Measurements from ENCODE around the gene TMEM208.
A peak's percentile ranks its signal among the peaks of the same experiment; 100 is the strongest.

The TMEM208 gene

GRCh38 chr16:67247192-67248072, 20.5 kb downstream of the TMEM208 start, which contains the start of gene FHOD1:
FHOD1 (minus strand) TSS chr16:67247481; CDS start chr16:67247410, 71 bp downstream.
- TF ChIP-seq Cebpa-rat (IDR thresholded peaks at IDR 0.05): no peak

GRCh38 chr16:67248073-67248400, 21.1 kb downstream of the TMEM208 start:
- peaks cover 33% of the 10 kb centered on the region for H4K20me1 ChIP-seq
- no peaks in the 10 kb centered on the region for H3K9me3 ChIP-seq
- peak overlapping the region; percentile 100 for H3K4me2 ChIP-seq
- TF ChIP-seq Cebpa-rat (IDR thresholded peaks at IDR 0.05): no peak
- peak overlapping the region; percentile 84 for H3K9ac ChIP-seq
- peak overlapping the region; percentile 92 for H3K4me3 ChIP-seq
- no peaks in the 10 kb centered on the region for H3K36me3 ChIP-seq
- peaks cover 28% of the 10 kb centered on the region for H3K27me3 ChIP-seq
- peak overlapping the region; percentile 18; the same call in 1 of the 2 replicates for H3K27ac ChIP-seq
- H3K4me1 ChIP-seq: peaks cover 75% of the 10 kb centered on the region

More at GRCh38 chr16:67247192-67248072, 20.5 kb downstream of the TMEM208 start, which contains the start of gene FHOD1:
- peaks cover 28% of the 10 kb centered on the region for H3K27me3 ChIP-seq
- H3K36me3 ChIP-seq: peaks cover under 1% of the 10 kb centered on the region; the same call in 1 of the 2 replicates
- H4K20me1 ChIP-seq: peaks cover 39% of the 10 kb centered on the region
- H3K4me3 ChIP-seq: peak within 1 kb of the TSS; percentile 92
- H3K9ac ChIP-seq: peak within 1 kb of the TSS; percentile 84
- H3K4me2 ChIP-seq: peak within 1 kb of the TSS; percentile 100
- no peaks in the 10 kb centered on the region for H3K9me3 ChIP-seq
- H3K27ac ChIP-seq: peak within 1 kb of the TSS; percentile 84
- H3K4me1 ChIP-seq: peaks cover 75% of the 10 kb centered on the region

- Histone ChIP-seq H3K36me3 (no peaks in the 10 kb centered on the region), H3K4me3 (peak within 1 kb of the TSS; percentile 92), H3K9me3 (no peaks in the 10 kb centered on the region), H4K20me1 (peaks cover 27% of the 10 kb centered on the region), H3K9ac (peak within 1 kb of the TSS; percentile 84), H3K4me2 (peak within 1 kb of the TSS; percentile 100), H3K27ac (peak within 1 kb of the TSS; percentile 54; the same call in 1 of the 2 replicates), H3K27me3 (peaks cover 28% of the 10 kb centered on the region), H3K4me1 (peaks cover 69% of the 10 kb centered on the region)
- no peak for TF ChIP-seq Cebpa-rat (IDR thresholded peaks at IDR 0.05)
Observed at GRCh38 chr16:67248401-67249177, 21.7 kb downstream of the TMEM208 start, which contains the start of gene SLC9A5. SLC9A5 (plus strand) TSS chr16:67248979; CDS start chr16:67249015, 36 bp downstream.

- Histone ChIP-seq H4K20me1 (peaks cover 21% of the 10 kb centered on the region), H3K9ac (peak overlapping the region; percentile 84), H3K36me3 (no peaks in the 10 kb centered on the region), H3K9me3 (no peaks in the 10 kb centered on the region), H3K4me3 (peak overlapping the region; percentile 92), H3K27me3 (peaks cover 28% of the 10 kb centered on the region), H3K4me2 (peak overlapping the region; percentile 100), H3K4me1 (peaks cover 61% of the 10 kb centered on the region), H3K27ac (0 out of 2 replicates have a peak overlapping the region, but pooled peaks have one; percentile 18)
- no peak for TF ChIP-seq Cebpa-rat (IDR thresholded peaks at IDR 0.05)
Observed at GRCh38 chr16:67249178-67250044, 22.5 kb downstream of the TMEM208 start.

GRCh38 chr16:67250045-67250327, 23.1 kb downstream of the TMEM208 start:
- H3K9ac ChIP-seq: no peak overlapping the region
- peak overlapping the region; percentile 100 for H3K4me2 ChIP-seq
- H3K9me3 ChIP-seq: no peaks in the 10 kb centered on the region
- TF ChIP-seq Cebpa-rat (IDR thresholded peaks at IDR 0.05): no peak
- H4K20me1 ChIP-seq: peaks cover 15% of the 10 kb centered on the region
- peaks cover 28% of the 10 kb centered on the region for H3K27me3 ChIP-seq
- H3K36me3 ChIP-seq: no peaks in the 10 kb centered on the region
- no peak overlapping the region for H3K27ac ChIP-seq
- peaks cover 55% of the 10 kb centered on the region for H3K4me1 ChIP-seq
- H3K4me3 ChIP-seq: no peak overlapping the region

- Histone ChIP-seq H3K27ac (no peak overlapping the region), H3K9me3 (no peaks in the 10 kb centered on the region), H3K4me1 (peaks cover 39% of the 10 kb centered on the region), H3K4me2 (no peak overlapping the region), H3K36me3 (no peaks in the 10 kb centered on the region), H3K9ac (no peak overlapping the region), H3K4me3 (no peak overlapping the region), H3K27me3 (peaks cover 28% of the 10 kb centered on the region), H4K20me1 (no peaks in the 10 kb centered on the region; the same call in 1 of the 2 replicates)
- no peak for TF ChIP-seq Cebpa-rat (IDR thresholded peaks at IDR 0.05)
Observed at GRCh38 chr16:67252609-67253497, 25.9 kb downstream of the TMEM208 start.

- Histone ChIP-seq H3K4me2 (no peak overlapping the region), H3K27ac (no peak overlapping the region), H3K36me3 (no peaks in the 10 kb centered on the region), H3K4me1 (peaks cover 19% of the 10 kb centered on the region), H3K9ac (no peak overlapping the region), H3K9me3 (no peaks in the 10 kb centered on the region), H3K27me3 (peaks cover 9% of the 10 kb centered on the region), H3K4me3 (no peak overlapping the region), H4K20me1 (no peaks in the 10 kb centered on the region)
- no peak for TF ChIP-seq Cebpa-rat (IDR thresholded peaks at IDR 0.05)
Observed at GRCh38 chr16:67254801-67255552, 28.0 kb downstream of the TMEM208 start.
